Measurements from ENCODE around the gene MYBBP1A.

DNA sequence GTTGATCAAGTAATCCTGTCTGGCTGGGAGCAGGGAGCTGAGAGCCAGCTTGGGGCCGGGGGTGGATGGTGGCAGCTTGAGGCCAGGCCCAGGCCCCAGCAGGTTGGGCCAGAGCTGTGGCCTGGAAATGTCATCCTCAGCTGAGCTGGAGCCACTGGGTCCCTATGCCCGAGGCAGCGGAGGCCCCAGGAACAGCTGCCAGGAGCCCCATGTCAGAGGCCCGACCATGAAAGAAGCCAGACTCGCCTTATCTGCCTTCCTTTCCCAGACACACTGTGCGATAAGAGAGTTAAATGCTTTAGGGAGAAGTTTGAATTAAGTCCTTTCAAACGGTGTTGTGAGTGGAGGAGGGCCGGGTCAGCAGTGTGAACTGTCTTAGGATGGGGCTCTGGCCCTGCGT, 32.6 kb upstream of the MYBBP1A start:
- TF ChIP-seq POLR2A (IDR thresholded peaks at IDR 0.05; ENCODE audit: low read length) (no peak), CBX8 (IDR thresholded peaks at IDR 0.05) (no peak), KDM5A (IDR thresholded peaks at IDR 0.05) (no peak)
- TF ChIP-seq, protein P1, sequence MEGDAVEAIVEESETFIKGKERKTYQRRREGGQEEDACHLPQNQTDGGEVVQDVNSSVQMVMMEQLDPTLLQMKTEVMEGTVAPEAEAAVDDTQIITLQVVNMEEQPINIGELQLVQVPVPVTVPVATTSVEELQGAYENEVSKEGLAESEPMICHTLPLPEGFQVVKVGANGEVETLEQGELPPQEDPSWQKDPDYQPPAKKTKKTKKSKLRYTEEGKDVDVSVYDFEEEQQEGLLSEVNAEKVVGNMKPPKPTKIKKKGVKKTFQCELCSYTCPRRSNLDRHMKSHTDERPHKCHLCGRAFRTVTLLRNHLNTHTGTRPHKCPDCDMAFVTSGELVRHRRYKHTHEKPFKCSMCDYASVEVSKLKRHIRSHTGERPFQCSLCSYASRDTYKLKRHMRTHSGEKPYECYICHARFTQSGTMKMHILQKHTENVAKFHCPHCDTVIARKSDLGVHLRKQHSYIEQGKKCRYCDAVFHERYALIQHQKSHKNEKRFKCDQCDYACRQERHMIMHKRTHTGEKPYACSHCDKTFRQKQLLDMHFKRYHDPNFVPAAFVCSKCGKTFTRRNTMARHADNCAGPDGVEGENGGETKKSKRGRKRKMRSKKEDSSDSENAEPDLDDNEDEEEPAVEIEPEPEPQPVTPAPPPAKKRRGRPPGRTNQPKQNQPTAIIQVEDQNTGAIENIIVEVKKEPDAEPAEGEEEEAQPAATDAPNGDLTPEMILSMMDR (IDR thresholded peaks at IDR 0.05) = no peak
